ENCODE data around the gene S100A4.

S100A4 gene

DNA sequence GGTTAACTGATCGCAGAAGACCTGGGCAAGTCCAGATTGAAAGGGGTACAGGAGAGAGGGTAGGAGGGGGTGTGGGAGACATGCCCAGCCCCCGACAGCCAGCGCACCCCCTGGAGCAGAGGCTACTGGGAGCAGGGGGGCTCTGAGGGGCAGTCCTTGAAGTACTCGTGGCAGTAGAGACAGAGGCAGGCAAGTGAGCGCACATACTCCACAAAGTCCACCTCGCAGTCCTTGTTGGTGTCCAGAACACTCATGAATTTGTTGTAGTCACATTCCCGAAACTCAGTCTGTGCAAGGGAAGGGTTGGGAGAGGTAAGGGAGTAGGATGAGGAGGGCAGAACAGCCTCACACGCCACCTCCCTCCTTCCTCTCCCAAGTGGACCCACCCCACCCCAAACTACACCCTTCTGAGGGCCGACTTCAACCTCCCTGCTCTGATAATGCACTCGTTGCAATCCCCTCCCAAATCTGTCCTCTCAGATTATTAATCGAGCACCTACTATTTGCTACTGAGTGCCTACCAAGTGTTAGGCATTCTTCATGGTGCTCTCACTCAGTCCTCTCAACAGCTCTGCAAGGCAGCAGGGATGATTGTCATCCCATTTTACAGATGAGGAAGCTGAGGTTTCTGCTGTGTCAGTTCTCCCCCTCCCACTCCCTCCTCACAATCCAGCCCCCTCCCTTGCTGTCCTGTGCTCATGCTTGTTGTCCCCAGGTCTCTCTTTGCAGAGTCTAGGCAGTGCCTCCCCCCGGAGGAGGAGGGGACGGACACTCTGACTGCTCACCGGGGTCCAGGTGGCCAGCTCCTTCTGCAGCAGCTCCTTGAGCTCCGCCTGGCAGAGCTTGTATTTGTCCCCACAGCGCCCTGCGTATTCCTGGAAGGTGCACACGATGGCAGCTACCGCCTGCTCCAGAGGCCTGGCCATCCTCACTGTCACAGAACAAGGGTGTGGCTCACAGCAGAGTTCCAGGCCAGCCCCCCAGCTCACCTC, 2.2 kb upstream of the S100A4 start:
- H3K27me3 ChIP-seq (ENCODE audit: insufficient read depth, low read depth, severe bottlenecking) = no peaks in the 10 kb centered on the region
- no peaks in the 10 kb centered on the region for H3K36me3 ChIP-seq
- no peak for DNase-seq
- no peak overlapping the region for H3K27ac ChIP-seq
- no peak overlapping the region for H3K4me3 ChIP-seq (ENCODE audit: low read depth, low read length)
- no peaks in the 10 kb centered on the region for H3K9me3 ChIP-seq (ENCODE audit: severe bottlenecking)
- TF ChIP-seq, protein P1, sequence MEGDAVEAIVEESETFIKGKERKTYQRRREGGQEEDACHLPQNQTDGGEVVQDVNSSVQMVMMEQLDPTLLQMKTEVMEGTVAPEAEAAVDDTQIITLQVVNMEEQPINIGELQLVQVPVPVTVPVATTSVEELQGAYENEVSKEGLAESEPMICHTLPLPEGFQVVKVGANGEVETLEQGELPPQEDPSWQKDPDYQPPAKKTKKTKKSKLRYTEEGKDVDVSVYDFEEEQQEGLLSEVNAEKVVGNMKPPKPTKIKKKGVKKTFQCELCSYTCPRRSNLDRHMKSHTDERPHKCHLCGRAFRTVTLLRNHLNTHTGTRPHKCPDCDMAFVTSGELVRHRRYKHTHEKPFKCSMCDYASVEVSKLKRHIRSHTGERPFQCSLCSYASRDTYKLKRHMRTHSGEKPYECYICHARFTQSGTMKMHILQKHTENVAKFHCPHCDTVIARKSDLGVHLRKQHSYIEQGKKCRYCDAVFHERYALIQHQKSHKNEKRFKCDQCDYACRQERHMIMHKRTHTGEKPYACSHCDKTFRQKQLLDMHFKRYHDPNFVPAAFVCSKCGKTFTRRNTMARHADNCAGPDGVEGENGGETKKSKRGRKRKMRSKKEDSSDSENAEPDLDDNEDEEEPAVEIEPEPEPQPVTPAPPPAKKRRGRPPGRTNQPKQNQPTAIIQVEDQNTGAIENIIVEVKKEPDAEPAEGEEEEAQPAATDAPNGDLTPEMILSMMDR (IDR thresholded peaks at IDR 0.05; ENCODE audit: low read depth, low read length) = 0 out of 2 replicates have a peak, but pooled peaks have one; percentile 13

DNA sequence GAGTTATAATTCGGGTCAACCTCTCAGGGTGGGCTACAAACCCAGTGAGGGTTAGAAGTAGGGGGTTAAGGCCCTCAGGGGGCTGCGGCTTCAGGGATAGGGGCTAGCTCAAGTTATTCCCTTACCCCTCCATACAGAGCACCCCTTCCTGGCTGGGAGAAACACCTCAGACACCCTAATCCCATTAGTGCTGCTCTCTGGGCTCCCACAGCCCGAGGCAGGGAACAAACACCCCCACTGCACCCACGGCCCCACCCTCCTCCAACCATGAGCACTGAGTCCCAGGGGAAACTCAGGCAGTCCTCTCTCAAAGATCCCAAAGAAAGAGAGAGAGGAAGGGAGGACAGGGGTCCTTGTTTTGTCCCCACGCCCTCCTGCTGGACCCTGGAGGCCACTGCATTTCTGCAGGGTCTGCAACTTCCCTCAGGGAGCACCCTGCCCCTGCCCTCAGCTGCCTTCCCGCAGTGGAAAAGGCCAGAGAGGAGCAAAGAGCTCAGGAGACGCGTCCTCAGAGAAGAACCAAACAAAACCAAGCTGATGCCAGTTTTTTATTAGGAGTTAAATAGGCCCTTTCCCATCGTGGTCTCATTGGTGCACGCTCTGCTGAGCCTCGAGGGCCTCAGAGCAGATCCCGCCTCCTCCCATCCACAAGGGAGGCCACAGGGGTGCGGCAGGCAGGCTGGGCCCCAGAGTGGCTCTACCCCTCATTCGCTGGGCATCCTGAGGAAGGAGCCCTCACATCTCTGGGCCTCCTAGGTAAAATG, 1.4 kb upstream of the S100A4 start:
- Histone ChIP-seq H3K9me3 (ENCODE audit: severe bottlenecking) (no peaks in the 10 kb centered on the region), H3K36me3 (no peaks in the 10 kb centered on the region), H3K27me3 (ENCODE audit: insufficient read depth, low read depth, severe bottlenecking) (no peaks in the 10 kb centered on the region), H3K27ac (peak overlapping the region; percentile 3; the same call in 1 of the 2 replicates), H3K4me3 (ENCODE audit: low read depth, low read length) (no peak overlapping the region)
- no peak for DNase-seq
- TF ChIP-seq, protein P1 (IDR thresholded peaks at IDR 0.05; ENCODE audit: low read depth, low read length) = 0 out of 2 replicates have a peak, but pooled peaks have one; percentile 20

DNA sequence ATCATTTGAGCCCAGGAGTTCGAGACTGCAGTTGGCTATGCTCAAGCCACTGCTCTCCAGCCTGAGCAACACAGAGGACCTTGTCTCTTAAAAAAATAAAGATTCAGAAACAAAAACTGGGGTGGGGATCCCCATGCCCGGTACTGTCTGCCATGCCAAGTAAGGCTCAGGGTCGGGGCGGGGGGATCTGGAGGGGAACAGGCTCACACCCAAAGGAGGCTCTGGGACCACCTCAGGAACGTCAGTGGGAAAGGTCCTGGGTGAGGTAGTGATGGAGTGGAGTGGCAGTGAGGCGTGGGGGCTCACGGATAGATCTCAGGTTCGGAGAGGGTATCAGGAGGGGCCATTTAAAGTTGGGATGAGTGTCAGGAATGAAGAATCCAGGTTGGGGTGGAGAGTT, 765 bp upstream of the S100A4 start:
- H3K27ac ChIP-seq = no peak overlapping the region
- H3K4me3 ChIP-seq (ENCODE audit: low read depth, low read length) = no peak overlapping the region
- no peaks in the 10 kb centered on the region for H3K9me3 ChIP-seq (ENCODE audit: severe bottlenecking)
- no peaks in the 10 kb centered on the region for H3K36me3 ChIP-seq
- TF ChIP-seq, protein P1 (IDR thresholded peaks at IDR 0.05; ENCODE audit: low read depth, low read length) = no peak
- H3K27me3 ChIP-seq (ENCODE audit: insufficient read depth, low read depth, severe bottlenecking) = no peaks in the 10 kb centered on the region
- DNase-seq = no peak

DNA sequence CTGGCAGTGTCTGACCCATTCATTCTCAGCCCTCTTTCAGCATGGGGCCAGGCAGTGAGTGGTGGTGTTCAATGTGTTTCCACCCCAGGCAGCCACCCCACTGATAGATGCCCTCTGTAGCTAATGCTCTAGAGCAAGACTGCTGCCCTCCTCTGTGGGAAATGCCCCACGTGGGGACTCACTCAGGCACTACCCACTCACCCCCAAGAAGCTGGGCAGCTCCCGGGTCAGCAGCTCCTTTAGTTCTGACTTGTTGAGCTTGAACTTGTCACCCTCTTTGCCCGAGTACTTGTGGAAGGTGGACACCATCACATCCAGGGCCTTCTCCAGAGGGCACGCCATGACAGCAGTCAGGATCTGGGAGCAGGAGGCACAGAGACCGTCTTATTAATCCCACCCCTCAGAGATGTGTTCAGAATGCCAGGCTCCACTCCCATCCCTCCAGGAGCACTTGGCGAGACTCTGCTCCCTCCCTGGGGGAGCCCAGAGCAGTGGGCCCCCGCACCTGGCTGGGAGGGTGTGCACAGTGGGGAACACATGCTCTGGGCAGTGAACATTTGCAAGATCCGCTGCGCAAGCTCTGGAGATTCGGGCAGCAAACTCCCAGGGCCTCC, 1.0 kb downstream of the S100A4 start:
- Histone ChIP-seq H3K36me3 (no peaks in the 10 kb centered on the region), H3K27ac (peak overlapping the region; percentile 4), H3K9me3 (ENCODE audit: severe bottlenecking) (no peaks in the 10 kb centered on the region), H3K4me3 (ENCODE audit: low read depth, low read length) (no peak overlapping the region), H3K27me3 (ENCODE audit: insufficient read depth, low read depth, severe bottlenecking) (no peaks in the 10 kb centered on the region)
- no peak for DNase-seq
- TF ChIP-seq, protein P1 (IDR thresholded peaks at IDR 0.05; ENCODE audit: low read depth, low read length) = no peak

DNA sequence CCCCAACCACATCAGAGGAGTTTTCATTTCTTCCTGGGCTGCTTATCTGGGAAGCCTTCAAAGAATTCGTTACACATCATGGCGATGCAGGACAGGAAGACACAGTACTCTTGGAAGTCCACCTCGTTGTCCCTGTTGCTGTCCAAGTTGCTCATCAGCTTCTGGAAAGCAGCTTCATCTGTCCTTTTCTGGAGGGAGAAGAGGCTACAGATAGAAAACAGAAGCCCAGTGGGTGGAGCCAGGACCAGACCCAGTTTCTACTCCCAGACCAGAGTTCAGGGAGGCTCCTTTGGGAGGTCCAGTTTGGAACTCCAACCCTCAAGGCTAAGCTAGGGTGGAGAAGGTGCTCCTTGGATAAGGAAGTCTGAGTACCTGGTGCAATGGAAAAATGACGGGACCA, 1.9 kb downstream of the S100A4 start:
- H3K9me3 ChIP-seq (ENCODE audit: severe bottlenecking) = no peaks in the 10 kb centered on the region
- H3K36me3 ChIP-seq = no peaks in the 10 kb centered on the region
- DNase-seq = no peak
- no peak overlapping the region for H3K27ac ChIP-seq
- no peaks in the 10 kb centered on the region for H3K27me3 ChIP-seq (ENCODE audit: insufficient read depth, low read depth, severe bottlenecking)
- TF ChIP-seq, protein P1 (IDR thresholded peaks at IDR 0.05; ENCODE audit: low read depth, low read length) = no peak
- no peak overlapping the region for H3K4me3 ChIP-seq (ENCODE audit: low read depth, low read length)
